HG03342 (cell line): Measurements from ENCODE around the gene MTHFD2.
"Not testable (repeated sequence)": the region's sequence is repeated elsewhere in the genome, so short reads cannot be mapped to it uniquely, and the experiment has no call there.

Experiments
- ATAC-seq: cut with Tn5 transposase; IDR thresholded peaks from one replicate; pipeline ENCODE4 v1.9.1; 2021; ENCODE audit warnings: mild to moderate bottlenecking, moderate library complexity; ENCODE audit not compliant: unreplicated experiment

MTHFD2 gene

DNA sequence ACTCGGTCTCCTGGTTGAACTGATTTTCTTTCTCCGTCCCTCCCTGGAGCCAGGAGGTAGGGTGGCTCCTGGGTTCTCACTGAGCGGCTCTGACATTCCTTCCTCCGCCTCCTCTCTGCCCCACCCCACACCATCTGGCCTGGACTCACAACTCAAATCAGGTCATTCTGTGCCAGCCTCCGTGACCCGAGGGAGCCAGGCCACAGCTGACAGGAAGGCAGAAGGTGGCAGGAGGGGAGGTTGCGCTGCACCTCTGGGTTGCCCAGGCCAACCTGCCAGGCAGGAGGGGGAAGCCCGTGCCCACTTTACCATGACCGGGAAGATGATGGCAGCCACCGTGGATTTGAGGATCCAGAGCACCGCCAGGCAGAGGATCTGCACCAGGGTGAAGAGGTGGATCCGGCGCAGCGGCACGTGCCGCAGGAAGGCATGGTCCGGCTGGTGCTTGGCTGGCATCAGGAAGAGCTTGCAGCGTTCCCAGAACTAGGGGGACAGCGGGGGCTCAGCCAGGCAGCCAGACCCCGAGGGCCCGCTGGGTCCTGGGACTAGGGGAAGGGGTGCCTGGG is 28.3 kb downstream of the MTHFD2 start:
- ATAC-seq, result no peak

- no peak for ATAC-seq
Measured at GRCh38 chr2:74227646-74228045, 29.2 kb downstream of the MTHFD2 start.

- no peak for ATAC-seq
Measured at GRCh38 chr2:74228772-74229171, 30.4 kb downstream of the MTHFD2 start.

- ATAC-seq, result not testable (repeated sequence)
Measured at GRCh38 chr2:74229865-74230264, 31.4 kb downstream of the MTHFD2 start.

GRCh38 chr2:74232426-74232825 is 34.0 kb downstream of the MTHFD2 start:
- ATAC-seq, result no peak

DNA sequence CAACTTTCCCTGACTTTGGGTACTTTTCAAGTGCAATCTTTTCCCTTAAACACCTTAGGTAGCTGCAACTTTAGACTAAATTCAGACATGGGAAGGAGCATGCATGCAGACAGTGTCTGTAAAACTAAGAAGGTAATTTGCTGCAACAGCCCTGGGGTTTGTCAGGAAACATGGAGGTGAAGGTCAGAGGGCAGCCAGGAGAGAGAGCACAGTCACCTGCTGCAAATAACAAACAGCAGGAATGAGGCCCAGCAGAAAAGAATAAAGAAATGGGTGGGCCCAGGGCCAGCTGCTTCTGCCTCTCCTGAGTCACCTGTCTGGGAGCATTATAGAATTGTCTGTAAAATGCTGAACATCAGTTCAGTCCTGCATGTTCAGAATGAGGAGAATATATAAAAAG is 35.2 kb downstream of the MTHFD2 start:
- ATAC-seq, result no peak

DNA sequence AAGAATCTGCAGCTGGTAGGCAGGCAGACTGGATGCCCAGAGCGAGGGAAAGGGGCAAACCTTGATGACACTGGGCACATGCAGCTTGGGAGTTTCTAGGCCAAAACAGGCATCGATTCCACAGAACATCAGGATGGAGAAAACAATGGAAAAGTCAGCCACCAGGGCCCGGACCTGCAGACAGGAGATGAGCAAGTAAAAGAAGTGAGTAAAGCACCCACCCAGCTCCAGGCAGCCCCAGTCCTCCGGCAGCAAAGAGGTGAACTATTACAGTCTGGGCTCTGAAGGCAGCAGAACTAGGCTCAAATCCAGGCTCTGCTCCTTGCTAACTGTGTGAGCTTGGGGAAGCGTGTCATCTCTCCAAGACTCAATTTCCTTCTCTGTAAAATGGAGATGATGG is 36.6 kb downstream of the MTHFD2 start:
- ATAC-seq, result no peak

- ATAC-seq, result no peak
Measured at GRCh38 chr2:74238879-74239278, 40.5 kb downstream of the MTHFD2 start.

- no peak for ATAC-seq
Measured at GRCh38 chr2:74239346-74239745, 40.9 kb downstream of the MTHFD2 start.

GRCh38 chr2:74242354-74243071 is 44.1 kb downstream of the MTHFD2 start:
- no peak for ATAC-seq

GRCh38 chr2:74244286-74244685 is 45.9 kb downstream of the MTHFD2 start:
- no peak for ATAC-seq

- no peak for ATAC-seq
Measured at GRCh38 chr2:74246496-74247195, 48.2 kb downstream of the MTHFD2 start.

GRCh38 chr2:74249406-74250122 is 51.1 kb downstream of the MTHFD2 start:
- no peak for ATAC-seq

DNA sequence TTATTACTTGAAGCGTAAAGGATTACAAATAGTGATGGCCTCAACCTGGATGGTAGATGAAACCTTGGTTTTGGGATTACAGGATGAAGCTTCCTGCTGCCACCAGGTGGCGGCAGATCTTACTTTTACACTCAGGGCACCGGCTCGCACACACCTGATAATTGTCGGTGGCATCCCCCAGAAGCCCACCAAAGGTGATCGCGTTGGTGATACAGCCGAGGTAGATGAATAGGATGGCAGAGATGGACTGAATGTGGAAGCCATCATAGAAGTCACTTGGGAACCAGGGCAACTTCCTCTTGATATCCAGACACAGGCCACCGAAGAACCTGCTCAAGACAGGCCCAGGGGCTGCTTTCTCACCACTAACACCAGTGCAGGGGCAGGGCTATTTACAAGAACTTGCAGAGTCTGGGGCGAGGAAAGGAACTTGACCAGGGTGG is 51.8 kb downstream of the MTHFD2 start:
- ATAC-seq, result no peak

DNA sequence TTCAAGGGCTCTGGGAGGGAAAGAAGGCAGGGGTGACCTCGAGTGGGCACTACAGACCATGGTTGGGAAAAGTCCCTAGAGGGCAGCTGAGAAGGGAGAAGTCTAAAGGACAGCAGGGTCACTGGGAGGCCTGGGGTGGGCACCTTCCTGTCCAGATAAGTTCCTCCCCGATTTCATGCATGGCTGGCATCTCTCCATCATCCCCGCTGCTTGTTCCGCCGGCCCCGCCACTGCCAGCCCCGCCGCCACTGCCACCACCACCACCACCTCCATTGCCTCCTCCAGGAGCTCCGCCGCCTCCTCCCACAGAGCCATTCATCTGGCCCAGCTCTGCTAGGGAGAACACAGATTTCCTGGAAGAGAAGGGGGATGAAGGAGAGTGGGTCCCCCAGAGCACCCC is 53.6 kb downstream of the MTHFD2 start:
- no peak for ATAC-seq

DNA sequence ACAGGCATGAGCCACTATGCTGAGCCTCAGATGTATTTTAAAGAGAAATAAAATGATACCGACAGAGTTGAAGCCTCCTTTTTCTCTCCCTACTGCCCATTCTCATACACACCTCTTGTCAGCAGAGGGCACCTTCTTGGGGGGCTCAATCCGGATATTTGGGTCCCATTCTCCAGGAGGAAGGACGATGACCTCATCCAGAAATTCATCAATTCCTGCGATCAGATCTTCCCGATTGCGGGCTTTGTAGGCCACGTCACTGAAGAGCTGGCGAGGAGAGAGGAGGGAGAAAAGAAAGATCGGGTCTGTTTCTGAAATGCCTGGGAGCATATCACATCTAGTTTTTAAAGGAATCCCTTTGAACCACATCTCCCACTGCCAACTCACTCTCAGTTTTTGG is 54.4 kb downstream of the MTHFD2 start:
- ATAC-seq, result no peak

DNA sequence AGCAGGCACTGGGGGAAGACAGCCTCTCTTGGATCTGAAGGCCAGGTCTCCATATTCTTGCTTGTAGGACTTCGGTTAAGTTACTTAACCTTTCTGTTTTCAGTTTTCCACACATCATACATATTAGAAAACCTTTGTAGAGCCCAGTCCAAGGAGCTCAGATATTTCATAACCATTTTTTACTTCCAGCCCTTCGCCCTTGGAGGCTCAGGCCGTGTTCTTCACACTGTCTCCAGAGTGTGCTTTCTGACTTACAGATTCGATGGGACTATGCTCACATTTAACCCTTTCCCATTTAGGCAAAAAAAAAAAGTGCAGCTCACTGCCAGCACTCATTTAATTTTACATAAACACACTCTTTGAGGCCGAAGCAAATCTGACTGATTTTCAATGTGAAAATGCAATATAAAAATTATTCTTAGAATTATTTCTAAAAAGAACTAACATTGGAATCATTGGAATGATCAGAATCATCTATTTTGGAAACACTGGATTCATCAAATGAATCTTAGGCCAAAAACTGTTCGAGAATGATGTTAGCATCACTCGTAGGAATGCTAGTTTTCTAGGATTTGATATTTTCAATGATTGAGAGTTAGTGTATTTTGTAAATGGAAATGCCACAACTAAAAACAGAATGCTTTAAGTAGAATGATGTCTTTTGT is 55.0 kb downstream of the MTHFD2 start:
- ATAC-seq, result no peak

- no peak for ATAC-seq
Measured at GRCh38 chr2:74253971-74254310, 55.5 kb downstream of the MTHFD2 start.

GRCh38 chr2:74255660-74256213 is 57.3 kb downstream of the MTHFD2 start:
- ATAC-seq, result no peak

DNA sequence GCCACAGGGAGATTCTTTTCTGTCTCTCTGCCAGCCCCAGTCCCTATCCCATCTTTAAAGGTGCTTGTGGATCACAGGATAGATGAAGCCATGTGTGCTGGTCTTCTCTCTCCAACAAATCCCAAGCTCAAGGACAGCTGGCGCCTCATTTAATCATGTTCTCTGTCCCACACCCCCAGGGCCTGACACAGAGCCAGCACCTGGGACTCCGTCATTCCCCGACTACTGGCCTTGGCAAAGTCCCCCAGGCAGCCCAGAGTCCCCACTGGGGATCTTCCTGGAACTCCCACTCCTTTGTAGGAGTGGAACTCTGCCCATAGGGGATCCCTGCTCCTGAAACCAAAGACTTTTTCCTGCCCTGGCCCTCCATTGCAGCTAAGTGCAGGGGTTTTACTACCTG is 60.8 kb downstream of the MTHFD2 start:
- no peak for ATAC-seq

- no peak for ATAC-seq
Measured at GRCh38 chr2:74259733-74260132, 61.3 kb downstream of the MTHFD2 start.
